SW480 (cell line): ENCODE data around the gene FDX1.

ENCODE experiments used
- DNase-seq: peaks from one replicate; pipeline ENCODE4 v3.0.0-alpha.2; 2016; ENCODE audit warnings: low spot score

The FDX1 gene

GRCh38 chr11:110508786-110509185, 79.0 kb downstream of the FDX1 start:
- DNase-seq, result no peak

DNA sequence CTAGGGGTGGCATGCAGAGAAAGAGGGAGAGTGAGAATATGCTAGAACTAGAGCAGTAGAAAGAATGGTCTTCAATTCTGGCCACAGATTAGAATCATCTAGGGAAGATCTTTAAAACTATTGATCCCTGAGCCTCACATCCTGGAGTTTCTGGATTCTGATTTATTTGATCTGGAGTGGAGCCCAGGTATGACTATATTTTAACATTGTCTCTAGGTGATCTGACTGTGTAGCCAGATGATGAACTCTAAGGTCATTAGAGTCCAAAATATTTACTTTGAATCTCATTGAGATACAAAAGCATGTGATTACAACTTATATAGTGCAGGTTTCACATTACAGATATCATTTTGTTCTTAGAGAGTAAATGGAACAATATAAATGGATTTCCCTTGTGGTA, 79.7 kb downstream of the FDX1 start:
- DNase-seq, result no peak

DNA sequence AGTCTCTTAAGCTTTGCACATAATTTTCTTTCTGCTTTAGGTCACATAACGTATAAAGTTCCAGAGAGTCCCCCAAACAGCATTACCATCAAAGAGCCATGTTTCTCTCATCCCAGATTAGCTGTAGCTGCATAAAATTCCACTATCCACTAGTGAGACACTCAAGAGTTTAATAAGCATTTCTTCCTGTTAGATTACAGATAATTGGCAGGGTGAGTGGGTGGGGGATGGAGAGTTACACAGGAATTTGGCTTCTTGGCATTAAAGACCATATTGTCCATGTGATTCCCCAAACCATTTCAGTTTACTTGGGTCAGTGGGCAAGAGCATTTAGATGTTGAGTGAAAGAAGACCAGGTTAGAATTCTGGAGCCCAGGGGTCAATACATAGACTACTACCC, 82.3 kb downstream of the FDX1 start:
- no peak for DNase-seq

- DNase-seq, result no peak
These were observed 83.6 kb downstream of the FDX1 start for GRCh38 chr11:110513259-110513801.

DNA sequence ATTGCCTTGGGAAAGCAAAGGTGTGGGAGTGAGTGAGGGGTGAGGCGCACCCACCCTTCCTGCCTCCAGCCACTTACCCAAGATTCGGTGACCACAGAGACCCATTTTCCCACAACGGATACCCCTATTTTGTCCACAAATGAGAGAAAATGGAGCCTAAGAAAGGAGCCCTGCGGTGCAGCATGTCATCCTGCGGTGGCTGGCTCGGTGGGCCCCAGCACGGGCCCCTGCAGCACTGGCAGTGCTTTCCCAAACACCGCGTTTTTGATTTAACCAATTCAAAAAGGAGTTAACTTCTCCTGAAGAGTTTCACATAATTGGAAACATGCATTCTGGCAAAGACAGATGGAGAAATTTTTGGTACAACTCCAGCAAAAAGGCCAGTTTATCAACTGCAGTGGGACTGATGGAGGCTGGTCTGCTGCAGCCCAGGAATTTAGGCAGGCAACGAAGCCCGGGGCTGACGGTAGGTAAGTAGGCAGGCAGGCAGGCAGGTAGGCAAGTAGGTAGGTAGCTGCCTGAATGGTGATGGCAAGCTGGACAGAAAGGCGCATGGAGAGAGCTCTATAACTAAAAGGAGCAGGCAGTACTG, 84.2 kb downstream of the FDX1 start:
- no peak for DNase-seq
